ENCODE results near the gene TUBA3E.
"Not testable (repeated sequence)": the region's sequence is repeated elsewhere in the genome, so short reads cannot be mapped to it uniquely, and the experiment has no call there.

The TUBA3E gene

DNA sequence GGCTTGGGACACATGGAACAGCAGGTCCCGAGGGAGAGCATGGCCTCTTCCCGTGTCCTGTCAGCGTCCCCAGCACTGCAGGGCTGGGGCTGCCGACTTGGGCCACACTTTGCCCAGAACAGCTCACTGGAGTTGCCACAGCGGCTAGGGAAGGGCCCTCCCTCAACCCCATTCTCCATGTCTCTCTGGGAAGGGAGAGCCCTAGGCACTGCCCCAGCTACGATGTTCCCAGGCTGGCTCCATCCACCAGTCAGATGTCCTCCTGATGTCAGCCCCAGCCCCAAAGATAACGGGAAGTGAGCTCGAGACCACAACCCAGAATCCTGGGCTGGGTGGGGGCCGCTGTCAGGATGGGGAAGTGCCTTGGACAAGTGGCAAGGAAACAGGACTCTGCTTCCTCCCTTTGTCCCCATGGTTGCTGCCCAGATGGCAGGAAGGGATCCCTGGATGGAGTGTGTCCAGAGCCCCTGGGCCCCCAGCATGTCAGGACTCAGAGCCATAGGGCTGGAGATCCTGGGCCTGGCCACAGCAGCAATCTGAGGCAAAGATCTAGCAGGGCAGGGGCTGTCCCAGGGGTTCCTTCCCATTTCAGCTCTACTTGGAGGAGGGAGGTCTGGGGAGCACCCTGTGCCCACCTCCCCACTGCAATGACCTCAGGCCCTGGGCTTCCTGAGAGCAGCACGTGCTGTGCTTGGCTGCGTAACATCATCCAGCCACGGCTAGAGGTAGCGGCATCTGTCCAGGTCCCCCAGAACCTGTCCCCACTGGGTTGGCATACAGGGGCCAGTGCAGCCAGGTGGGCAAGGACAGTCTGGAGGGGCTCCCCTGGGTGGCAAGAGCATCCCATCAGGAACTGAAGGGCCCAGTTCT is 55.6 kb downstream of the TUBA3E start:
- H3K36me3 ChIP-seq (ENCODE audit: control insufficient read depth in 2 of 2, insufficient read depth in 1 of 2, low read length in 2 of 2); H3K9me3 ChIP-seq (ENCODE audit: control insufficient read depth, insufficient read depth, low read depth, low read length); CTCF ChIA-PET; H3K4me1 ChIP-seq (ENCODE audit: control insufficient read depth, insufficient read depth, low read length); H3K4me3 ChIP-seq (ENCODE audit: low read depth, low read length); H3K27ac ChIP-seq (ENCODE audit: extremely low read depth, low read depth, low read length); POLR2A ChIA-PET: not testable (repeated sequence)
